Frontal cortex (tissue), 4 donors: ENCODE measurements around the gene LDLRAD3. TPM values are rescaled to one million over a fixed set of nuclear protein-coding genes. Genes with fewer than 3 reads are reported as not detected.

Experiments used
- DNase-seq, 2 donors: peaks; one replicate each; pipeline ENCODE4 v3.0.0; 2012; ENCODE audit warnings: low spot score in 2 of 2
- FAIRE-seq: peaks from 2 replicates; lab custom pipeline; 2012; peaks lifted over from hg19 to GRCh38; lab: Jason Lieb, UNC
- total RNA-seq: library from RNA; depleted of rRNA; stranded (reverse); fragments of >200 nt; gene quantifications from one replicate; pipeline ENCODE4 v1.2.3, GENCODE V29; 2014
- donor health status: control.
- donor health status: control.
- donor health status: control.

Gene LDLRAD3
- total RNA-seq, 1 donor from 2014 or later: 65.2 TPM

DNA sequence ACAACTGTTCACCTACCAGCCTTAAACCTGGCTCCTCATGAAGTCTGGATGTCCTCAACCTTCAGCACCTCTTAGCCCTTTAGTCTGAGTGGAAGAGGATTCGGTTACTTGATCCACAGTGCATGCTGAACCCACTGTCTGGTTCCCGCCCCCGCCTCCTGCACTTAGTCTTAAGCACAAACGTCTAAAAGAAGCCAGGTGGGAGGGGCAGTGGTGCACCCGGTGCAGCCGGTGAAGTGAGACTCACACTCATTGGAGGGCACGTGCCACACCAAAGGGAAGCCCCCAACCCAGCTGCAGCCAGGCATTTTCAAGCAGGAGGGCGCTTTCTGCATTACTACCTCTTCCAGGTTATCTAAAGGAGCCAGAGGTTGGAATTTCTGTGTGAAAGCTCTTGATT is 198.6 kb downstream of the LDLRAD3 start:
- DNase-seq (no peak), FAIRE-seq (no peak)

GRCh38 chr11:36142879-36143278 is 199.0 kb downstream of the LDLRAD3 start:
- FAIRE-seq: no peak
- DNase-seq: no peak

GRCh38 chr11:36146437-36146836 is 202.6 kb downstream of the LDLRAD3 start:
- DNase-seq (no peak), FAIRE-seq (no peak)

GRCh38 chr11:36147491-36147890 is 203.6 kb downstream of the LDLRAD3 start:
- DNase-seq (no peak), FAIRE-seq (no peak)

DNA sequence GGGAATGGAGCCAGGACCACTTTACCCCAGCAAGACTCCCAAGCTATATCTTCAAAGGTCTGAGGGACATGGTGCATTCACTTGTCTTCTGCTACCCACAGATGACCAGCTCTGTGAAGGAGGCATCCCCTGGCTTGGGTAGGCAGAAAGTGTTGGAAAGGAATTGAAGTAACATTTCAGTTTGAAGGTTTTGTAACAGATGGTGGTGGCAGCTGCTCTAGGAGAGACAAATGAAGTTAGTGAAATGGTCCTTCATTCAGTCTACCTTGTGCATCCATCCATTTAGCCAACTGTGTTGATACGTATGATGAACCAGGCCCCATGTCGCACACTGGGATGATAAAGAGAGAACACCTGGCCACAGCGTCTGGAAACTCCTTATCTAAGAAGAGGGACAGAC is 204.8 kb downstream of the LDLRAD3 start:
- FAIRE-seq (no peak), DNase-seq (no peak)

- FAIRE-seq: no peak
- peak in 1 of 2 donors; percentile 57 for DNase-seq
These were observed 205.8 kb downstream of the LDLRAD3 start for GRCh38 chr11:36149538-36150242.

GRCh38 chr11:36150986-36151385 is 207.1 kb downstream of the LDLRAD3 start:
- DNase-seq: no peak
- FAIRE-seq: no peak

GRCh38 chr11:36151933-36152580 is 208.2 kb downstream of the LDLRAD3 start:
- FAIRE-seq (no peak), DNase-seq (no peak)

DNA sequence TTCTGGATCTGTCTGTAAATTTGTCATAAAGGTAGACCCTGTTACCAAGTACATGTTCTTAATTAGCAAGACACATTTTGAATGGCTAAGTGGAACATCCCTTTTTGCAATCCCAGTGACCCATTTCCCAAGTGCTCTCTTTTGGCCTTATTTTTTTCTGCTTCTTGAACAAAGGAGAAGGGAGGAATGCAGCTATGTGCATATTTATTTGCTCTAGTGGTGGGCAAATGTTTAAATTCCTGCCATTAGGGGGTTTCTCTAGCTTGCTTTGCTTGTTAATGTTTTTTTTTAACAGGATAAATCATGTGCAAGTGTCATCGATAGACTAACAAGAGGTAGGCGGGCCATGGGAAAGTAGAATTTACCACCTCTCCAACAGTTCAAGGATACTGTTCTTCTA is 209.7 kb downstream of the LDLRAD3 start:
- FAIRE-seq: no peak
- no peak for DNase-seq

DNA sequence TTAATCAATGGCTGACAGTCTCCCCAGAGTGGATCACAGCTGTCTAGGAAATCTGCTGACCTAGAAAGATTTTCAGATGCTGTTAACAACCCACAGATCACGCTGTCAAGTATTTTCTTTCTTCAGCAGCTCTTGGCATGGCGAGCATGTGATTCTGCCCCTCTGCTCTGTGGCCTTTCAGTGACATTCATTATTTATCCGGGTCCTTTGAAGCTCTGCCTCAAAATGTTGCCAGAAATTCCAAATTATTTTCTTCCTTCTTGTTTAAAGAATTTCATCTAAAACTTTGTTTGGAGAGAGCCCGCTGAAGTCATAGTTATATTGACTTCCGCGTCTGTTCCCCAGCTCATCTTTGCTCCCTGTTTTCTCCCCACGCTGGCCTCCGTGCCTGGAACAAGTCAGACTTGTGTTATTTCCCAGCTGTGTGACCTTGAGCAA is 211.3 kb downstream of the LDLRAD3 start:
- FAIRE-seq: no peak
- no peak for DNase-seq

- no peak for FAIRE-seq
- no peak for DNase-seq
These were observed 211.9 kb downstream of the LDLRAD3 start for GRCh38 chr11:36155770-36156160.

DNA sequence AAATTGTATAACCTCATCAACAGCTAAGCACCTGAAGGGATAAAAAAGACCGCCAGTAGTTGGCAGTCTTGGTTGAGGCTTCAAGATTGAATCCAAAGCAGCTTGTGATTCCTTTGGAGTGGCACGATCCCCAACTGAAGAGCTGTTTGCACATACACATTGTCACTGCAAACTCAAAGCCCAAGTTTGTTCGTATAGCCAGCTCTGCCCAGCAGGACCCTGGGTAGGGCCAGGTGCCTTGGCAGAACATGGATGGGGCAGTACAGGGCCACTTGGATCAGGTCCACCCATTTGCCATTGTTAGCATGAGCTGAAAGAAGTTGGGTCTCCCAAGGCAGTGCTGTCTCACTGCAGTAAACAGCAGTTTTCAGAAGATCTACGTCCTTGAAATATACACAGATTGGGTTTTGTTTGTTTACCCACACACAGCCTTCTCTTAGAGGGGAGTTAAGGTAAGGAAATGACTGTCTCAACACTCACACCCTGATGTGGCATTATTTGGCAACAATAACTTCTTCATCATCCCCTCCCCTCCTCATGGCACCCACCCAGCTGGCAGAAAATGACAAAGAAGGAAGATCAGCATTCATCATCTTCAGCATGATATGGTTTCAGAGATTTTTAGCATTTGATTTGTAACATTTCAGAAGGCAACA is 212.4 kb downstream of the LDLRAD3 start:
- no peak for FAIRE-seq

DNA sequence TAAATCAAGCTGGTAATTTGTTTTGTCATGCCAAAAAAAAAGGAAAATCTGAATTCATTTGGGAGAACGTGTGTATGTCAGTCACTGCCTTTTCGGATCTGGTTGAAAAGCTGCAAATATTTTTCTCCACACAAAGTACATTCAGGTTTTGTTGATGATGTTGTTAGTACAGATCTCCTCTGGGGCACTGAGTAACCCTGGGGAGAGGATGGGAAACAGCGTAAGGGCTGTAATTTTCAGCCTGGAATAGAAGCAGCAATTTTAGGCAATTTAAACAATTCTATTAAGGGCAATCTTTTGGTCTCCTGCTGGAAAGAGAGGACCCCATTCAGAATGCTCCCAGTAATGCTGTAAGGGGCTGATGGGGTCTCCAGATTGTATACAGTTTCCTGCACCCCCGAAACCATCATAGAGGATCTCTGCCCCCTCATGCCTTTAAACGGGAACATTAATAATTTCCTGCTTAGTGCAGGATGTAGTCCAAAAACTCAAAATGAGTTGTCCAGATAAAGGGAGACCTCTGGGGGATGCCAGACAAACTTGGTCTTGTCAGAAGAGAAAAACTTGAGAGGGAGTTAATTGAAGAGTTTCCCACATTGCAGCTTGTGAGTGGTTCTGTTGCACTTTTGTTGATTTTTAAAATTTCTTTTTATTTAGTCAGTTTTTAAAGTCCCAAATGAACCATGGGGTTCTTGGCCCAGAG is 213.1 kb downstream of the LDLRAD3 start:
- no peak for DNase-seq
- no peak for FAIRE-seq

More for the DNA sequence above, 212.4 kb downstream of the LDLRAD3 start:
- DNase-seq: no peak

DNA sequence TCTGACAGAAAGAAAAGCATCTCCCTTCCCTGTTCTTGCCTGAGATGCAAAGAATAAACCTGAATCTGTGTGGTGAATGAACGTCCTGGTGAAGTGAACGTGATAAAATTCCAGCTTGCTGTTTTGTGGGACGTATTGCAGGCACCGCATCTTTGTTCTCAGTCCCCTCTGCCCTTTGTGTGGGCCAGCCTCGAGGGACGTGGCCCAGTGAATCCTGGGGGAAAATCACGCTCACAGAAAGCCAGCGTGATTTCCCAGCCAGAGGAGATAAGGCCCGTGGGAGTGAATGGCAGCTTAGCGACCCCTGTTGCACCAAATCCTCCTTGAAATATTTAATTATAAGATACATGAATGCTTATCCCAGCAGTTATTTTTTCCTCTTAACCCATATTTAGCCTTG is 216.2 kb downstream of the LDLRAD3 start:
- DNase-seq (no peak), FAIRE-seq (no peak)

DNA sequence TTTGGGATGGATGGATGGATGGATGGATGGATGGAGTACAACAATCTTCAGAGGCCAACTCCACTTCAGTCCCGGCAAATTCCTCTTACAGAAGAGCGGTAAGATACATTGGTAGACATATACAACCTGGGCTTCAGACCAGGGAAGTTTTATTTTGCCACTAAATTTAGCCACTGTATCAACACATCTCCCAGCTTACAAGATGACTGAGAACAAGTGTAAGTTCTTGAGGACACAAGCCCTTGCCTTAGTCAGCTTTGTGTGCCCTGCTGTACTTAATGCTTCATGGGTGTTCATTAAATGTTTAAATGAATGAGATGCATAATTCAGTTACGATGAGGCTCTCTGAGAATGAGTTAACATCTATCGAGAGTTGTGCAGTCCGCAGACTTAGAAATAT is 217.7 kb downstream of the LDLRAD3 start:
- FAIRE-seq: no peak
- DNase-seq: no peak

DNA sequence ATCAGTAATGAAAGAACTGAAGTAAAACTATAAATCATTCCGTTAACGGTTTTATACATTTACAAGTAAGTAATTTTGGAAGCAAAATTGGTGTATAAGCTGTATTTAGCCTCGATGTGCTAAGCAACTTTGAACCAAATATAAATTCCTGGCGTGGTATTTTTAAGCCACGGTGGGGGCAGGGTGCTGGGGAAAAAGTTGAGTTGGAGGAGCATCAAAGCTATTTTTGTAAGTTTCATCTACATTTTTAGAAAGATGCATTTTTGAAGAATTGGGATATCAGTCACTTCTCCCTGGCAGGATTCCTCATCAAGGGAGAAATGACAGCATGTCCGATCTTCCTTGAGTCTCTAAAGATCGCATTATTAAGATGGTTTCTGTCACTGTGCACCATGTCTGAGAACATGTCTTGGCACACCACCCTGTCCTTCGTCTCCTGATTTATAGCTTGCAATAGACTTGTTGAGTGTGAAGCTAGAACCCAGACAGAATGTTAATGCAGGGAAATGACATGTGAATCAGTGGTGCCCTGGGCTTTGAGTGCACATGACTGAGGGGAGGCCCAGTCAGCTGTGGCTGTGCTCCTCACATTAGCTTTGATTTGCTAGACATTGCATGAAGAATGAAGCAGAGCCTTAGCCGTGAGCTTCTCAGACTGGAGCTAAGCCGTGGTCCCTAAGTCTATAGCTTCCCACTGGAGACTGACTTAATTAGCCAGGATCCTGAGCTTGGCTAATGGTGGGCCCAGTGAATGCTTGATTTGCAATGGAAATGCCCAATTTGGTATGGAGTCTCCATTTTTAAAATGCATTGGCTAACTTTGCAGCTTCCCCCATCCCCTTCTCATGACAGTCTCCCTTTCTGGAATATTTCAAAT is 218.4 kb downstream of the LDLRAD3 start:
- DNase-seq (no peak), FAIRE-seq (no peak)

GRCh38 chr11:36162883-36163434 is 219.1 kb downstream of the LDLRAD3 start:
- DNase-seq (no peak), FAIRE-seq (no peak)

GRCh38 chr11:36164506-36165250 is 220.8 kb downstream of the LDLRAD3 start:
- DNase-seq (no peak), FAIRE-seq (no peak)
